ENCODE measurements around the gene LILRA5. TPM values are rescaled to one million over a fixed set of nuclear protein-coding genes. Genes with fewer than 3 reads are reported as not detected.

LILRA5 gene
- total and polyA plus RNA-seq, 2 donors (not counting 1 experiment from before 2014, with no cell fraction given): 1.8 TPM; not detected in 1

- intact Hi-C loops (cut with micrococcal nuclease): loop anchor here (2.0 kb wide), 3 partner anchors 13 to 63 kb away; partner anchors contain the start of gene LILRA4
- ATAC-seq (ENCODE audit: low read depth) (peak; percentile 79), DNase-seq (peak; percentile 61)
- TF ChIP-seq CTCF (IDR thresholded peaks at IDR 0.05): peak; percentile 30
- TF ChIP-seq EZH2 (IDR thresholded peaks at IDR 0.05; ENCODE audit: borderline replicate concordance, insufficient read depth, low read depth, low read length, poor library complexity, severe bottlenecking): no peak
- 17% methylated on average over 7 of the region's 7 CpGs for WGBS (ENCODE audit: insufficient coverage)
- ChIA-PET POLR2A (no interaction called here), CTCF (interaction anchor here (1.4 to 5.5 kb wide), 4 partner anchors 28 to 86 kb away, joined by 3 to 117 read pairs (median 21); no protein-coding TSS in a partner anchor)
- H3K4me1 ChIP-seq (ENCODE audit: control insufficient read depth in 2 of 2, insufficient read depth in 2 of 2, low read length in 2 of 2): peaks cover 49 to 62% of the 10 kb centered on the region in 2 donors
- peak overlapping the region; percentile 69 to 71 for H3K27ac ChIP-seq (ENCODE audit: low read length in 2 of 2)
- H3K9me3 Mint-ChIP-seq (ENCODE audit: insufficient read depth): no peaks in the 10 kb centered on the region
- peak overlapping the region in 1 of 5 experiments; percentile 2 for H3K4me3 ChIP-seq (ENCODE audit: control extremely low read depth in 1 of 5, extremely low read depth in 1 of 5, insufficient read depth in 1 of 5, low read depth in 2 of 5, low read length in 4 of 5)
- peaks cover 0 to 2% (median 0%) of the 10 kb centered on the region in 4 experiments for H3K27me3 ChIP-seq (replicated peaks in 1 of 4; ENCODE audit: control extremely low read depth in 1 of 4, control insufficient read depth in 3 of 4, insufficient read depth in 4 of 4, low read length in 3 of 4)
- peak overlapping the region; percentile 53 for H3K4me2 ChIP-seq (replicated peaks; ENCODE audit: low read depth, low read length, poor library complexity, severe bottlenecking)
- H2AFZ ChIP-seq (ENCODE audit: insufficient read depth, low read depth, low read length, poor library complexity, severe bottlenecking): peak overlapping the region; percentile 47
- H3K4me3 Mint-ChIP-seq: peak overlapping the region; percentile 66
- peaks cover 3 to 28% of the 10 kb centered on the region in 2 experiments for H3K36me3 ChIP-seq (replicated peaks in 1 of 2; ENCODE audit: control extremely low read depth in 1 of 2, control insufficient read depth in 1 of 2, extremely low read depth in 1 of 2, insufficient read depth in 2 of 2, low read length in 1 of 2)
- peak overlapping the region; percentile 89 for H3K27ac Mint-ChIP-seq
- no peaks in the 10 kb centered on the region for H3K27me3 Mint-ChIP-seq
- peaks cover 55% of the 10 kb centered on the region for H3K4me1 Mint-ChIP-seq
- no peaks in the 10 kb centered on the region for H3K9me3 ChIP-seq (ENCODE audit: control extremely low read depth in 1 of 3, control insufficient read depth in 2 of 3, insufficient read depth in 1 of 3, low read length in 2 of 3)
- H4K20me1 ChIP-seq (ENCODE audit: control insufficient read depth, insufficient read depth, low read length, poor library complexity, severe bottlenecking): no peaks in the 10 kb centered on the region
- H3K9ac ChIP-seq (ENCODE audit: low read length): peak overlapping the region; percentile 1
- H3K79me2 ChIP-seq (ENCODE audit: control insufficient read depth, insufficient read depth, low read length): peaks cover 1% of the 10 kb centered on the region
These were observed 39.1 kb upstream of the LILRA5 start for GRCh38 chr19:54352041-54352440.

- Histone ChIP-seq H3K9ac (ENCODE audit: low read length) (no peak overlapping the region), H3K9me3 (ENCODE audit: control extremely low read depth in 1 of 3, control insufficient read depth in 2 of 3, insufficient read depth in 1 of 3, low read length in 2 of 3) (no peaks in the 10 kb centered on the region), H3K4me2 (replicated peaks; ENCODE audit: low read depth, low read length, poor library complexity, severe bottlenecking) (peak overlapping the region; percentile 53), H3K36me3 (replicated peaks in 1 of 2; ENCODE audit: control extremely low read depth in 1 of 2, control insufficient read depth in 1 of 2, extremely low read depth in 1 of 2, insufficient read depth in 2 of 2, low read length in 1 of 2) (peaks cover 3 to 22% of the 10 kb centered on the region in 2 experiments), H3K4me3 (ENCODE audit: control extremely low read depth in 1 of 5, extremely low read depth in 1 of 5, insufficient read depth in 1 of 5, low read depth in 2 of 5, low read length in 4 of 5) (peak overlapping the region in 1 of 5 experiments; percentile 2), H3K4me1 (ENCODE audit: control insufficient read depth in 2 of 2, insufficient read depth in 2 of 2, low read length in 2 of 2) (peaks cover 54 to 67% of the 10 kb centered on the region in 2 donors), H2AFZ (ENCODE audit: insufficient read depth, low read depth, low read length, poor library complexity, severe bottlenecking) (no peak overlapping the region), H3K79me2 (ENCODE audit: control insufficient read depth, insufficient read depth, low read length) (no peaks in the 10 kb centered on the region), H3K27ac (ENCODE audit: low read length in 2 of 2) (peak overlapping the region; percentile 69 to 71), H4K20me1 (ENCODE audit: control insufficient read depth, insufficient read depth, low read length, poor library complexity, severe bottlenecking) (no peaks in the 10 kb centered on the region), H3K27me3 (replicated peaks in 1 of 4; ENCODE audit: control extremely low read depth in 1 of 4, control insufficient read depth in 3 of 4, insufficient read depth in 4 of 4, low read length in 3 of 4) (peaks cover 0 to 2% (median 0%) of the 10 kb centered on the region in 4 experiments)
- TF ChIP-seq EZH2 (IDR thresholded peaks at IDR 0.05; ENCODE audit: borderline replicate concordance, insufficient read depth, low read depth, low read length, poor library complexity, severe bottlenecking): no peak
- no peak for TF ChIP-seq CTCF (IDR thresholded peaks at IDR 0.05)
- POLR2A ChIA-PET: no interaction called here
- DNase-seq (no peak), ATAC-seq (ENCODE audit: low read depth) (no peak)
- CTCF ChIA-PET: interaction anchor here (1.0 to 2.1 kb wide), 10 partner anchors 9 to 97 kb away, joined by 3 to 11 read pairs (median 4); no protein-coding TSS in a partner anchor
- WGBS (ENCODE audit: insufficient coverage): no CpG with 5 or more reads among the region's 2 CpGs
- peak overlapping the region; percentile 78 for H3K27ac Mint-ChIP-seq
- no peaks in the 10 kb centered on the region for H3K27me3 Mint-ChIP-seq
- intact Hi-C loops (cut with micrococcal nuclease): no loop called here
- no peaks in the 10 kb centered on the region for H3K9me3 Mint-ChIP-seq (ENCODE audit: insufficient read depth)
- H3K4me3 Mint-ChIP-seq: peak overlapping the region; percentile 27
- H3K4me1 Mint-ChIP-seq: peaks cover 60% of the 10 kb centered on the region
These were observed 38.5 kb upstream of the LILRA5 start for GRCh38 chr19:54351474-54351873.
